ENCODE data around the gene UNC13C.

UNC13C gene

DNA sequence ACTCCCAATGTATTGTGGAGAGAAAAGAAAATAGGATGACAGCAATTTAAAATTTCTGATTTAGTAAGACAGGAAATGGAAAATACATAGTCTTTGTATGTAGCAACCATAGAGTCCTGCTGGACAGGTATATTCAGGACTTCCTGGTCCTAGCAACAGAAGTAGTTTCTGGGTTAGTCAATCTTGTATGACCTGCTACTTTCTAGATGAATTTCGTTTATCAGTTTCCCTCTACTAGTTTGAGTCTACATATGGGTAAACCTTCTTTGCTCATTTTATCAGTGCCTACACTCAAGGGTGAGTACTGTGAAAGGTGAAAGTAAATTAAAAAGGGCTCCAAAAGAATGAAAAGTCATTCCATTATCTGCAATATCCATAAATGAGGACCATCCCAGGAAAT is 309.8 kb downstream of the UNC13C start:
- Histone ChIP-seq H3K27me3 (ENCODE audit: insufficient read depth, low read length) (no peaks in the 10 kb centered on the region), H3K27ac (ENCODE audit: low read depth, low read length) (no peak overlapping the region), H3K36me3 (ENCODE audit: insufficient read depth, low read length) (no peaks in the 10 kb centered on the region), H3K4me3 (ENCODE audit: low read depth, low read length) (no peak overlapping the region), H3K79me2 (ENCODE audit: control insufficient read depth, insufficient read depth, low read length, unreplicated experiment) (no peaks in the 10 kb centered on the region), H2AFZ (ENCODE audit: low read length, unreplicated experiment) (no peak overlapping the region), H3K4me1 (ENCODE audit: control insufficient read depth, insufficient read depth, low read length, unreplicated experiment) (no peaks in the 10 kb centered on the region)

GRCh38 chr15:54289590-54290136 is 311.4 kb downstream of the UNC13C start:
- Histone ChIP-seq H3K36me3 (ENCODE audit: insufficient read depth, low read length) (no peaks in the 10 kb centered on the region), H3K27ac (ENCODE audit: low read depth, low read length) (no peak overlapping the region), H3K4me3 (ENCODE audit: low read depth, low read length) (no peak overlapping the region), H2AFZ (ENCODE audit: low read length, unreplicated experiment) (no peak overlapping the region), H3K4me1 (ENCODE audit: control insufficient read depth, insufficient read depth, low read length, unreplicated experiment) (no peaks in the 10 kb centered on the region), H3K27me3 (ENCODE audit: insufficient read depth, low read length) (no peaks in the 10 kb centered on the region), H3K79me2 (ENCODE audit: control insufficient read depth, insufficient read depth, low read length, unreplicated experiment) (no peaks in the 10 kb centered on the region)

DNA sequence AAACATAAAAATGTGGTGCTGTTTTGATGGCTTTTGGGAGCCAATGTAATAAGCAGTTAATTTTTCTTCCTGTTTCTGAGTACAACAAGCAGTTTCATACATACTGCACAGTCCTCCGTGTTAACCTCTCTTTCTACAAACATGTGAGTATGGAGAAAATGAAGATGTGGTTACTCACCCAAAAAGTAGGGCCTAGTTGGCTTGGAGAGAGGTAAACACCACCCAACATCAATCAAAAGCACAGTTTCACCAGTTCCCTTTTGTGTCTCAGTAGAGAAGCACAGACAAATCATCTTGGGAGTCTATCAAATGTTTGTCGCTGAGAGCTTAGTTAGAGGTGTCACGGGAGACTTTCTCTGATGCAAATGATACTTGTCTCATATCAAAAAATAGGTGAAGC is 320.2 kb downstream of the UNC13C start:
- Histone ChIP-seq H3K4me3 (ENCODE audit: low read depth, low read length) (no peak overlapping the region), H2AFZ (ENCODE audit: low read length, unreplicated experiment) (no peak overlapping the region), H3K79me2 (ENCODE audit: control insufficient read depth, insufficient read depth, low read length, unreplicated experiment) (no peaks in the 10 kb centered on the region), H3K36me3 (ENCODE audit: insufficient read depth, low read length) (no peaks in the 10 kb centered on the region), H3K27me3 (ENCODE audit: insufficient read depth, low read length) (no peaks in the 10 kb centered on the region), H3K4me1 (ENCODE audit: control insufficient read depth, insufficient read depth, low read length, unreplicated experiment) (no peaks in the 10 kb centered on the region), H3K27ac (ENCODE audit: low read depth, low read length) (no peak overlapping the region)

- Histone ChIP-seq H3K27me3 (ENCODE audit: insufficient read depth, low read length) (no peaks in the 10 kb centered on the region), H3K4me1 (ENCODE audit: control insufficient read depth, insufficient read depth, low read length, unreplicated experiment) (no peaks in the 10 kb centered on the region), H3K79me2 (ENCODE audit: control insufficient read depth, insufficient read depth, low read length, unreplicated experiment) (no peaks in the 10 kb centered on the region), H3K36me3 (ENCODE audit: insufficient read depth, low read length) (no peaks in the 10 kb centered on the region), H2AFZ (ENCODE audit: low read length, unreplicated experiment) (no peak overlapping the region), H3K4me3 (ENCODE audit: low read depth, low read length) (no peak overlapping the region), H3K27ac (ENCODE audit: low read depth, low read length) (no peak overlapping the region)
Observed at GRCh38 chr15:54304321-54304720, 326.1 kb downstream of the UNC13C start.

DNA sequence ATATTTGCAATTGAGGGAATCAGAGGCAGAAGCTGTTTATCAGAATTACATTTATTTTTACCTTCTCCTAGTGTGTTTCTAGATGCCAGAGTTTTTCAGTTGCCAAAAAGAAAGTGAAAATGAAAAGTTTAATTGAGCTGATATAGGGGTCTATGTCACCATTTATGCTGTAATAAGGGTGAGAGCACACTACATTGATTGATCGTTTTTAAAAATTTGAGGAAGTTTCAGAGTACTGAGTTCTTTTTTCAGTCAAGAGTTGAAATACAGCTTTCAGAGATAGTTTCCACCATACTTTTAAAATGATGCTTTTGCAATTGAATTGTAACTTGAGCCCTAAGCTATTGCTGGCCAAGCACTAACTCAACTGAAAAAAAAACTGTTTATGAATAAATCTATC is 326.9 kb downstream of the UNC13C start:
- no peak overlapping the region for H3K4me3 ChIP-seq (ENCODE audit: low read depth, low read length)
- H3K79me2 ChIP-seq (ENCODE audit: control insufficient read depth, insufficient read depth, low read length, unreplicated experiment): no peaks in the 10 kb centered on the region
- no peak overlapping the region for H3K27ac ChIP-seq (ENCODE audit: low read depth, low read length)
- H3K27me3 ChIP-seq (ENCODE audit: insufficient read depth, low read length): no peaks in the 10 kb centered on the region
- H3K36me3 ChIP-seq (ENCODE audit: insufficient read depth, low read length): no peaks in the 10 kb centered on the region
- H2AFZ ChIP-seq (ENCODE audit: low read length, unreplicated experiment): no peak overlapping the region
- H3K4me1 ChIP-seq (ENCODE audit: control insufficient read depth, insufficient read depth, low read length, unreplicated experiment): no peaks in the 10 kb centered on the region

DNA sequence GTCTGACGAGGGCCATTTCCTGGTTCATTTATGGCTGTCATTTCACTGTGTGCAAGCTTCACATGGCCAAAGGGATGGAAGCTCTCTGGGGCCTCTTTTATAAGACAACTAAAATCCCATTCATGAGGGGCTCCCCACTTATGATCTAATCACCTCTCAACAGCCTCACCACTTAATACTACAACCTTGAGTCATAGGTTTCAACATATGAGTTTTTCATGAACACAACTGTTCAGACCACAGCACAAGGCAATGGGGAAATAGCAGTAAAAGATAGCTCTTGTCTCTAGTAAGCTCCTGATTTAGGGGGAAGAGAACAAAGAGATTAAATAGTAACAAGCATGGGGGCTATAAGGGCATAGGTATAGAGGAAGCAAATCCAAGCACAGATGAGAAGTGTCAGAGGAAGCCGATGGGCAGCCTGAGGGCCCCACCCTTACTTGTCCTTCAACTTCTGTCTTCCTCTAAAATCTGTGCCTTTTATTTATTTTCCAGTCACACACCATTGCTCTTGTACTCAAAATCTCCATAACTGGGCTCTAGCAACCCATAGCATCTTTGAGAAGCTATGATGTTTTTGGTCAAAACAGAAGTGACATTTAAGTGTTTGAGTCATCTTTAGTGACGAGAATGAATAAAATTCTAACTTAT is 329.1 kb downstream of the UNC13C start:
- Histone ChIP-seq H3K27ac (ENCODE audit: low read depth, low read length) (no peak overlapping the region), H3K36me3 (ENCODE audit: insufficient read depth, low read length) (no peaks in the 10 kb centered on the region), H2AFZ (ENCODE audit: low read length, unreplicated experiment) (no peak overlapping the region), H3K27me3 (ENCODE audit: insufficient read depth, low read length) (no peaks in the 10 kb centered on the region), H3K4me1 (ENCODE audit: control insufficient read depth, insufficient read depth, low read length, unreplicated experiment) (no peaks in the 10 kb centered on the region), H3K4me3 (ENCODE audit: low read depth, low read length) (no peak overlapping the region), H3K79me2 (ENCODE audit: control insufficient read depth, insufficient read depth, low read length, unreplicated experiment) (no peaks in the 10 kb centered on the region)

GRCh38 chr15:54307926-54308325 is 329.7 kb downstream of the UNC13C start:
- no peak overlapping the region for H3K27ac ChIP-seq (ENCODE audit: low read depth, low read length)
- H3K79me2 ChIP-seq (ENCODE audit: control insufficient read depth, insufficient read depth, low read length, unreplicated experiment): no peaks in the 10 kb centered on the region
- no peak overlapping the region for H2AFZ ChIP-seq (ENCODE audit: low read length, unreplicated experiment)
- H3K4me3 ChIP-seq (ENCODE audit: low read depth, low read length): no peak overlapping the region
- H3K36me3 ChIP-seq (ENCODE audit: insufficient read depth, low read length): no peaks in the 10 kb centered on the region
- no peaks in the 10 kb centered on the region for H3K27me3 ChIP-seq (ENCODE audit: insufficient read depth, low read length)
- no peaks in the 10 kb centered on the region for H3K4me1 ChIP-seq (ENCODE audit: control insufficient read depth, insufficient read depth, low read length, unreplicated experiment)

DNA sequence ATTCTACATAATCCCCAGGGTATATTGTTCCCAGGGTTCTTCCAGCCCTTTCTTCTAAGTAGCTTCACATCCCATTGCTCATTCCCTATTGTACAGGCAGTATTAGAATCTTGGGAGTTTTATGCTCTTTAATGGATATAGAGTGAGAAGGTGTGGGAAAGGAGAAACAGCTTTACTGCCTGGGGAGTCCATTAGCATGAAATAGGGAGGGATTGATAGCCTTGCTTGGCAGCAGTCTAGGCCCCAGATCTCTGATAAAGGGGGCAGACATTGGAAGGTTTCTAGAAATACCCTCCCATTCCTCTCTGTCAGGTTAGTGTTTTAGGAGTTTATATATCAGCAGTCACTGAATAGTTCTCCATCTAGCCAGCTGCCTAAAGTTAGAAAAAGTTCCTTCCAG is 334.3 kb downstream of the UNC13C start:
- H3K36me3 ChIP-seq (ENCODE audit: insufficient read depth, low read length): no peaks in the 10 kb centered on the region
- H3K27ac ChIP-seq (ENCODE audit: low read depth, low read length): no peak overlapping the region
- H3K4me1 ChIP-seq (ENCODE audit: control insufficient read depth, insufficient read depth, low read length, unreplicated experiment): no peaks in the 10 kb centered on the region
- no peak overlapping the region for H3K4me3 ChIP-seq (ENCODE audit: low read depth, low read length)
- H3K79me2 ChIP-seq (ENCODE audit: control insufficient read depth, insufficient read depth, low read length, unreplicated experiment): no peaks in the 10 kb centered on the region
- no peak overlapping the region for H2AFZ ChIP-seq (ENCODE audit: low read length, unreplicated experiment)
- no peaks in the 10 kb centered on the region for H3K27me3 ChIP-seq (ENCODE audit: insufficient read depth, low read length)

DNA sequence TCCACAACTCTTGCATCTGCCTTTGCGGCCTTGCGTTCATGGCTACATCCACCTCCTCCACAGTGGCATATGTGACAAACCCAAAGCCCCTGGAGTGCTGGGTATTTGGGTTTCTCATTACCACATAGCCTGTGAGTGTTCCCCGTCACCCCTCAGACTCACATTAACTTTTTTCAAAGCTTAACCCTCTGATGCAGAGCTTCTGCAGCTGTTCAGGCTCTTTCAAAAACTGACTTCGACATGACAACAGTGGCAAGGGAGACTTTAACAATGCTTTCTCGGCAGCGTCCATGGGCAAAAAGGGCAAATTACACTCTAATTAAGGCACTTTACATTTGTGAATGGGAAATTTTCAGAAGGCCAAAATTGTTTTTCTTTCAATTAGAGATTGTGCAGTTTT is 343.2 kb downstream of the UNC13C start:
- H3K4me3 ChIP-seq (ENCODE audit: low read depth, low read length): no peak overlapping the region
- no peaks in the 10 kb centered on the region for H3K79me2 ChIP-seq (ENCODE audit: control insufficient read depth, insufficient read depth, low read length, unreplicated experiment)
- no peak overlapping the region for H2AFZ ChIP-seq (ENCODE audit: low read length, unreplicated experiment)
- no peaks in the 10 kb centered on the region for H3K27me3 ChIP-seq (ENCODE audit: insufficient read depth, low read length)
- no peaks in the 10 kb centered on the region for H3K36me3 ChIP-seq (ENCODE audit: insufficient read depth, low read length)
- no peaks in the 10 kb centered on the region for H3K4me1 ChIP-seq (ENCODE audit: control insufficient read depth, insufficient read depth, low read length, unreplicated experiment)
- no peak overlapping the region for H3K27ac ChIP-seq (ENCODE audit: low read depth, low read length)

- Histone ChIP-seq H3K4me3 (ENCODE audit: low read depth, low read length) (no peak overlapping the region), H3K36me3 (ENCODE audit: insufficient read depth, low read length) (no peaks in the 10 kb centered on the region), H3K27me3 (ENCODE audit: insufficient read depth, low read length) (no peaks in the 10 kb centered on the region), H2AFZ (ENCODE audit: low read length, unreplicated experiment) (no peak overlapping the region), H3K4me1 (ENCODE audit: control insufficient read depth, insufficient read depth, low read length, unreplicated experiment) (no peaks in the 10 kb centered on the region), H3K79me2 (ENCODE audit: control insufficient read depth, insufficient read depth, low read length, unreplicated experiment) (no peaks in the 10 kb centered on the region), H3K27ac (ENCODE audit: low read depth, low read length) (no peak overlapping the region)
Observed at GRCh38 chr15:54322341-54322740, 344.1 kb downstream of the UNC13C start.

DNA sequence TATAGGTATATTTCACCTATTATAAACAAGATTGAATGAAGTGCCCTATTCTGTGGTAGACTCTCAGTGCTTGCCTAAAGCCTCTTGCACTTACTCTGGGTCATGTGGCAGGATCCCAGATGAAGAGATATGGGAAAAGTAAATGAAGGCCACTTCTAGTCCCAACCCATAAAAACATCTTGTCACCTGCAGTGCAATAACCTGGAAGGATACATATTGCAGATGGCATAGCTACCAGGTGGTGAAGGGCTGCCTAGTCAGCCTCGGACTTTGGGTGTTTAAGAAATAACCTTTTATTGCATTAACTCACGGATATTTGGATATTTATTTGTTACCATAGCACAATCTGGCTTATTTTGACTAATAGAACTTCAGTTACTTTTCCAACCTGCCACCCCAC is 367.1 kb downstream of the UNC13C start:
- Histone ChIP-seq H3K79me2 (ENCODE audit: control insufficient read depth, insufficient read depth, low read length, unreplicated experiment) (no peaks in the 10 kb centered on the region), H3K27ac (ENCODE audit: low read depth, low read length) (no peak overlapping the region), H3K36me3 (ENCODE audit: insufficient read depth, low read length) (no peaks in the 10 kb centered on the region), H3K27me3 (ENCODE audit: insufficient read depth, low read length) (no peaks in the 10 kb centered on the region), H2AFZ (ENCODE audit: low read length, unreplicated experiment) (no peak overlapping the region), H3K4me1 (ENCODE audit: control insufficient read depth, insufficient read depth, low read length, unreplicated experiment) (no peaks in the 10 kb centered on the region), H3K4me3 (ENCODE audit: low read depth, low read length) (no peak overlapping the region)
